ENCODE measurements around the gene CAMK2D. TPM values are rescaled to one million over a fixed set of nuclear protein-coding genes. Genes with fewer than 3 reads are reported as not detected.

CAMK2D gene
- total and polyA plus RNA-seq, 4 donors: 10.1 to 31.0 (median 25.6) TPM

- Histone ChIP-seq H3K27me3 (ENCODE audit: control insufficient read depth in 4 of 4, insufficient read depth in 4 of 4, low read length in 3 of 4) (no peaks in the 10 kb centered on the region), H3K4me1 (ENCODE audit: control insufficient read depth in 4 of 4, insufficient read depth in 4 of 4, low read length in 3 of 4) (peaks cover 0 to 6% (median 1%) of the 10 kb centered on the region in 4 donors), H3K36me3 (ENCODE audit: control insufficient read depth in 4 of 4, insufficient read depth in 3 of 4, low read depth in 1 of 4, low read length in 3 of 4) (no peaks in the 10 kb centered on the region), H3K4me3 (ENCODE audit: low read depth in 1 of 3, low read length in 3 of 3) (no peak overlapping the region), H3K9me3 (ENCODE audit: control insufficient read depth in 4 of 4, low read length in 3 of 4) (no peaks in the 10 kb centered on the region), H3K9ac (ENCODE audit: low read depth in 1 of 2, low read length in 2 of 2) (no peak overlapping the region), H3K27ac (ENCODE audit: low read depth in 1 of 2, low read length in 2 of 2) (no peak overlapping the region)
- no peak for TF ChIP-seq RAD21 (IDR thresholded peaks at IDR 0.05)
- TF ChIP-seq EGR1 (IDR thresholded peaks at IDR 0.05; ENCODE audit: low read depth in 2 of 2): no peak
- TF ChIP-seq REST (IDR thresholded peaks at IDR 0.05): no peak
- TF ChIP-seq JUND (IDR thresholded peaks at IDR 0.05): no peak
- no peak for TF ChIP-seq HNF4A (conservative IDR thresholded peaks at IDR 0.05)
- TF ChIP-seq TAF1 (conservative IDR thresholded peaks at IDR 0.05): no peak
- TF ChIP-seq GABPA (IDR thresholded peaks at IDR 0.05 in 1 of 2, conservative IDR thresholded peaks at IDR 0.05 in 1 of 2): no peak
- TF ChIP-seq, protein P1, sequence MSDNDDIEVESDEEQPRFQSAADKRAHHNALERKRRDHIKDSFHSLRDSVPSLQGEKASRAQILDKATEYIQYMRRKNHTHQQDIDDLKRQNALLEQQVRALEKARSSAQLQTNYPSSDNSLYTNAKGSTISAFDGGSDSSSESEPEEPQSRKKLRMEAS (IDR thresholded peaks at IDR 0.05): no peak
- TF ChIP-seq YY1 (IDR thresholded peaks at IDR 0.05): no peak
- no peak for TF ChIP-seq ATF3 (IDR thresholded peaks at IDR 0.05)
- no peak for TF ChIP-seq RXRA (IDR thresholded peaks at IDR 0.05)
- no peak for TF ChIP-seq NR2F2 (IDR thresholded peaks at IDR 0.05)
- TF ChIP-seq SP1 (IDR thresholded peaks at IDR 0.05): no peak
- TF ChIP-seq CTCF (IDR thresholded peaks at IDR 0.05; ENCODE audit: low read depth, low read length, missing input control): no peak
- WGBS: 89% methylated on average over 2 of the region's 2 CpGs
- DNase-seq (ENCODE audit: low spot score): no peak
Observed at GRCh38 chr4:113646442-113646822, 115.1 kb downstream of the CAMK2D start.

GRCh38 chr4:113645771-113646441, 115.6 kb downstream of the CAMK2D start:
- no peak overlapping the region for H3K9ac ChIP-seq (ENCODE audit: low read depth in 1 of 2, low read length in 2 of 2)
- H3K27me3 ChIP-seq (ENCODE audit: control insufficient read depth in 4 of 4, insufficient read depth in 4 of 4, low read length in 3 of 4): no peaks in the 10 kb centered on the region
- WGBS: 68% methylated on average over 5 of the region's 5 CpGs
- no peaks in the 10 kb centered on the region for H3K36me3 ChIP-seq (ENCODE audit: control insufficient read depth in 4 of 4, insufficient read depth in 3 of 4, low read depth in 1 of 4, low read length in 3 of 4)
- H3K27ac ChIP-seq (ENCODE audit: low read depth in 1 of 2, low read length in 2 of 2): no peak overlapping the region
- peak; percentile 30 for TF ChIP-seq FOXA2 (IDR thresholded peaks at IDR 0.05)
- no peak for TF ChIP-seq GABPA (IDR thresholded peaks at IDR 0.05 in 1 of 2, conservative IDR thresholded peaks at IDR 0.05 in 1 of 2)
- no peak for TF ChIP-seq ATF3 (IDR thresholded peaks at IDR 0.05)
- peak; percentile 65 for TF ChIP-seq YY1 (IDR thresholded peaks at IDR 0.05)
- TF ChIP-seq JUND (IDR thresholded peaks at IDR 0.05): no peak
- H3K4me3 ChIP-seq (ENCODE audit: low read depth in 1 of 3, low read length in 3 of 3): no peak overlapping the region
- DNase-seq (ENCODE audit: low spot score): no peak
- H3K4me1 ChIP-seq (ENCODE audit: control insufficient read depth in 4 of 4, insufficient read depth in 4 of 4, low read length in 3 of 4): peaks cover 0 to 6% (median 5%) of the 10 kb centered on the region in 4 donors
- H3K9me3 ChIP-seq (ENCODE audit: control insufficient read depth in 4 of 4, low read length in 3 of 4): no peaks in the 10 kb centered on the region
